DND-41 (cell line): ENCODE data around the gene BARX1.

ENCODE experiments used
- ATAC-seq: fragments of 200-7000 bp; cut with Tn5 transposase; 3 replicates; pipeline ENCODE4 v1.9.1; 2021; ENCODE audit warnings: low read depth; ENCODE audit not compliant: insufficient read depth
- DNase-seq: peaks from one replicate; pipeline ENCODE4 v3.0.0-alpha.2; 2020
- H2AFZ ChIP-seq: 2 replicates; pipeline ENCODE4 v1.6.0; 2012; ENCODE audit warnings: low read depth, low read length
- H3K27ac ChIP-seq: 2 replicates; pipeline ENCODE4 v1.5.1; 2012; ENCODE audit warnings: low read length, inconsistent platforms
- H3K27me3 ChIP-seq: fragments of 200-600 bp; sonication (generic); 2 replicates; pipeline ENCODE4 v1.6.0; 2012; ENCODE audit warnings: low read length, mild to moderate bottlenecking, inconsistent platforms; ENCODE audit not compliant: insufficient read depth, poor library complexity
- H3K36me3 ChIP-seq: 2 replicates; pipeline ENCODE4 v1.5.1; 2012; ENCODE audit warnings: low read length, inconsistent platforms; ENCODE audit not compliant: insufficient read depth
- H3K4me1 ChIP-seq: 2 replicates; pipeline ENCODE4 v1.5.1; 2012; ENCODE audit warnings: mild to moderate bottlenecking, low read length; ENCODE audit not compliant: insufficient read depth
- H3K4me2 ChIP-seq: 2 replicates; pipeline ENCODE4 v1.6.0; 2012; ENCODE audit warnings: mild to moderate bottlenecking, moderate library complexity, low read length, inconsistent platforms; ENCODE audit not compliant: insufficient read depth
- H3K4me3 ChIP-seq, 2 experiments: fragments of 200-600 bp in 1 of 2; shearing (Covaris generic) in 1 of 2; 2 replicates each; pipeline ENCODE4 v1.5.1; 2012 to 2016; ENCODE audit warnings: inconsistent platforms in 2 of 2, low read length in 2 of 2, mild to moderate bottlenecking in 2 of 2, low read depth in 1 of 2, moderate library complexity in 1 of 2
- H3K79me2 ChIP-seq: 2 replicates; pipeline ENCODE4 v1.6.0; 2012; ENCODE audit warnings: low read length, inconsistent platforms; ENCODE audit not compliant: insufficient read depth
- H3K9ac ChIP-seq: 2 replicates; pipeline ENCODE4 v1.6.0; 2012; ENCODE audit warnings: low read depth, mild to moderate bottlenecking, inconsistent platforms, low read length, moderate library complexity
- H3K9me3 ChIP-seq: 2 replicates; pipeline ENCODE4 v1.5.1; 2012; ENCODE audit warnings: low read length, moderate library complexity, mild to moderate bottlenecking, inconsistent platforms; ENCODE audit not compliant: insufficient read depth, severe bottlenecking
- H4K20me1 ChIP-seq: 2 replicates; pipeline ENCODE4 v1.6.0; 2012; ENCODE audit warnings: low read length; ENCODE audit not compliant: insufficient read depth
- EZH2 ChIP-seq: IDR thresholded peaks from 3 replicates; pipeline ENCODE4 v1.6.1; 2012; ENCODE audit warnings: borderline replicate concordance, low read depth, mild to moderate bottlenecking, moderate library complexity, low read length, inconsistent platforms; ENCODE audit not compliant: severe bottlenecking
- TF ChIP-seq, protein P1 (sequence below): IDR thresholded peaks from 2 replicates; pipeline ENCODE4 v1.5.1; 2012; ENCODE audit warnings: borderline replicate concordance, low read length, moderate library complexity, mild to moderate bottlenecking; ENCODE audit not compliant: poor library complexity, severe bottlenecking; ENCODE audit errors: extremely low read depth

Gene BARX1

DNA sequence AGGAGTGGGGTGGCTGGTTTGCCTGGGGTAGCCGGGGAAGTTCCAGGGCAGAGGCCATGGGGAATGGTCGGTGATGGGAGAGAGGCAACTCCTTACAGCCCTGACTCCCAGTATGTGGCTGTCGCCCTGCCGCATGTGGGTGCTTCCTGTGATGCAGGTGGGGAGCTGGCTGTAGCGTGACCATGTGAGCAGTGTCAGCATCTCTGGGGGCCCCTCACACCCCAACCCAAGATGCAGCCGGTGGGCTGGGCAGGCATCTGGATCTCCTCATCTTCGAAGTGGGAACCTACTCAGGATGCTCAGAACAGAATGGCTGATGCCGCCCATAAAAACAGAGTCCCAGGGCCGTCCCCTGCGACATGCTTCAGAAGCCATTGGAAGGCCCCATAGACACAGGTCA is 45.0 kb downstream of the BARX1 start:
- Histone ChIP-seq H3K9ac (no peak overlapping the region), H4K20me1 (no peaks in the 10 kb centered on the region), H3K27ac (no peak overlapping the region), H3K36me3 (no peaks in the 10 kb centered on the region), H3K4me3 (no peak overlapping the region), H3K27me3 (no peaks in the 10 kb centered on the region), H3K9me3 (no peaks in the 10 kb centered on the region), H3K79me2 (no peaks in the 10 kb centered on the region), H2AFZ (no peak overlapping the region), H3K4me1 (no peaks in the 10 kb centered on the region), H3K4me2 (no peak overlapping the region)
- ATAC-seq (no peak), DNase-seq (no peak)
- no peak for TF ChIP-seq EZH2
- TF ChIP-seq, protein P1, sequence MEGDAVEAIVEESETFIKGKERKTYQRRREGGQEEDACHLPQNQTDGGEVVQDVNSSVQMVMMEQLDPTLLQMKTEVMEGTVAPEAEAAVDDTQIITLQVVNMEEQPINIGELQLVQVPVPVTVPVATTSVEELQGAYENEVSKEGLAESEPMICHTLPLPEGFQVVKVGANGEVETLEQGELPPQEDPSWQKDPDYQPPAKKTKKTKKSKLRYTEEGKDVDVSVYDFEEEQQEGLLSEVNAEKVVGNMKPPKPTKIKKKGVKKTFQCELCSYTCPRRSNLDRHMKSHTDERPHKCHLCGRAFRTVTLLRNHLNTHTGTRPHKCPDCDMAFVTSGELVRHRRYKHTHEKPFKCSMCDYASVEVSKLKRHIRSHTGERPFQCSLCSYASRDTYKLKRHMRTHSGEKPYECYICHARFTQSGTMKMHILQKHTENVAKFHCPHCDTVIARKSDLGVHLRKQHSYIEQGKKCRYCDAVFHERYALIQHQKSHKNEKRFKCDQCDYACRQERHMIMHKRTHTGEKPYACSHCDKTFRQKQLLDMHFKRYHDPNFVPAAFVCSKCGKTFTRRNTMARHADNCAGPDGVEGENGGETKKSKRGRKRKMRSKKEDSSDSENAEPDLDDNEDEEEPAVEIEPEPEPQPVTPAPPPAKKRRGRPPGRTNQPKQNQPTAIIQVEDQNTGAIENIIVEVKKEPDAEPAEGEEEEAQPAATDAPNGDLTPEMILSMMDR: no peak

DNA sequence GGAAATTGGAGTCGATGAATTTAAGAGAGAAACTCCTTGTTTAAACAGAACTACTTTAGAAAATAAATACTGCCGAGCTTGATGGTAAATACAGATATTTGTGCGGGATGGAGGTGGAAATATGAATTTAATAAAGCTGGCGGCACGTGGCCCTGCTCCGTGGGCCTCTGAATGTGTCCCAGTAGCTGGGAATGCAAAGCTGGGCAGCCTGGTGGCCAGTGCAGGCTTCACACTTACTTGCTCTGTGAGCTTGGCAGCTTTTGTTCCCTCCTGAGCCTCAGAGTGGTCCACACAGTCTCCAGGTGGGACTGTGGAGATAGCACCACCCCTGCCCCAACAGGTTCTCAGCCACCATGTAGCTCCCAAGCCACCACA is 45.9 kb downstream of the BARX1 start:
- Histone ChIP-seq H3K4me1 (no peaks in the 10 kb centered on the region), H3K27me3 (no peaks in the 10 kb centered on the region), H3K4me2 (no peak overlapping the region), H3K27ac (no peak overlapping the region), H2AFZ (no peak overlapping the region), H4K20me1 (no peaks in the 10 kb centered on the region), H3K79me2 (no peaks in the 10 kb centered on the region), H3K9ac (no peak overlapping the region), H3K36me3 (no peaks in the 10 kb centered on the region), H3K4me3 (no peak overlapping the region), H3K9me3 (no peaks in the 10 kb centered on the region)
- ATAC-seq (no peak), DNase-seq (no peak)
- TF ChIP-seq, protein P1: no peak
- TF ChIP-seq EZH2: no peak

DNA sequence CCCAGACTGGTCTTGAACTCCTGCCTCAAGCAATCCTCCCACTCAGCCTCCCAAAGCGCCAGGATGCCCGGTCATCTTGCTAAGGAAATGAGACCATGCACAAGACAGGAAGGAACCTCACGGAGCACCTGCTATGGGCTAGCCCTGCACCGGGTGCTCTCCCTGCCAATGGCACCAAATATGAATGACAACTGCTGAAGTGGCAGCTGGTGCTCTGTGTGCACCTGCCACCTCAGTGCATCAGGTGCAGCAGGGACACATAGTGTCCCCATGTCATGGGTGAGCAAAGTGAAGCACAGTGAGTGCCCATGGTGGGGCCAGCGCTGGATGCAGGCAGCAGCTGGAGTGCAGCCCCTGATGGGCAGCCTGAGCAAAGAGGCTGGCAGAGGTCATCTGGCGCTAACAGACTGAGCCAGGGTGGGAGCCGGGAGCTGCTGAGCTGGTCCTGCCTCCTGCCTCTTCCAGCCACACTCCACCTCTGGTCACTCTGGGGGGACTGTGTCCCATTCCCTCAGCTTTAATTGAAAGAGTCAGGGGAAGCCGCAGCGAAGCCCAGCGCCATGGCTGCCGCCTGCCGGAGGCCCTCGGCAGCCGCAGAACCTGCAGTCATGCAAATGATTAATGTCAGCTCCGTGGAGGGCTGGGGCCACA is 46.4 kb downstream of the BARX1 start:
- Histone ChIP-seq H3K9me3 (no peaks in the 10 kb centered on the region), H3K27ac (no peak overlapping the region), H4K20me1 (no peaks in the 10 kb centered on the region), H3K4me3 (no peak overlapping the region), H3K4me1 (no peaks in the 10 kb centered on the region), H2AFZ (no peak overlapping the region), H3K36me3 (no peaks in the 10 kb centered on the region), H3K79me2 (no peaks in the 10 kb centered on the region), H3K27me3 (no peaks in the 10 kb centered on the region), H3K9ac (no peak overlapping the region), H3K4me2 (no peak overlapping the region)
- no peak for ATAC-seq
- no peak for DNase-seq
- no peak for TF ChIP-seq EZH2
- TF ChIP-seq, protein P1: no peak
